ENCODE measurements around the gene CA12.

The CA12 gene

DNA sequence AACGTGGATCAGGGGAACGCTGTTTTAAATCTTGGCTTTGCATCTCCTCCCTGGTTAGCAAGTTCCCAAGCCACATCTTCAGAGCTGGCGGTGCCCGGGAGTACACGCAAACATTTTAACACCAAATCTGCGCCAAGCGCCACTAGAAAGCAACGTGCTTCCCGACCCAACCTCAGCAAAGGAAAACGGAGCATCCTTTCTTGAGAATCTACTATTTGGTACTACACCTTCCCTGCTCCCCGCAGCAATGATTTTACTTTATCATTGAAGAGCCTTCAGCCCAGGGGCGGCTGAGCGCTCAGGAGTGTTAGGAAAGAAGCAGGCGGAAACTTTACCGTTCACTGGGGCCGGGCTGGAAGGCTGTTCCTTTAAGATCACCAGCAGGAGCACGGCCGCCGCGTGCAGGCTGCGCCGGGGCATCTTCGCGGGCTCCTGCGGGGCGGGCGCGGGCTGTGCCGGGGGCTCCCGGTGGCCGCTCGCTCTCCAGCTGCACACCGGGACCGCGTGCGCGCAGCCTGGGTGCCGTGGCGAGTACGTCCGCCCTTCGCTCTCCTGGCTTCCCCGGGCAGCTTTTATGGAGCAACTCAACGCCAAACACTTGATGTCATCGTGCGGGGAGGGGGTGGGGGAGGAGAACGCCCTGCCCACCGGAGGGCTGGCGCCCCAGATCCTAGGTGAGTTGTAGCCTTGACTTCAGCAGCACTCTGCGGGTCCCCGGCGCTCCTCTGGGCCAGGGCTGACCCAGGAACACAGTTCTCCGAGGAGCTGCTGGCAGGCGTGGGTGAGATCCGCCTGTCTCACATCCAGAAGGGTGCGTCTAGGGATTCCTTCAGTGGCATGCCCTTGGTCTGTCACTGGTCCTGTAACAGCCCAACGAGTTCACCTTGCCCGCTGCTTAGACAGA is at the start of gene CA12:
Gene CA12, minus strand, starts transcription at position 546 of the 904 bp plus-strand sequence. Its CDS starts 126 bp downstream, at position 420.
- H3K4me3 ChIP-seq (ENCODE audit: low read depth, low read length), result no peak within 1 kb of the TSS
- DNase-seq (ENCODE audit: low read depth), result no peak
- TF ChIP-seq, protein P1, sequence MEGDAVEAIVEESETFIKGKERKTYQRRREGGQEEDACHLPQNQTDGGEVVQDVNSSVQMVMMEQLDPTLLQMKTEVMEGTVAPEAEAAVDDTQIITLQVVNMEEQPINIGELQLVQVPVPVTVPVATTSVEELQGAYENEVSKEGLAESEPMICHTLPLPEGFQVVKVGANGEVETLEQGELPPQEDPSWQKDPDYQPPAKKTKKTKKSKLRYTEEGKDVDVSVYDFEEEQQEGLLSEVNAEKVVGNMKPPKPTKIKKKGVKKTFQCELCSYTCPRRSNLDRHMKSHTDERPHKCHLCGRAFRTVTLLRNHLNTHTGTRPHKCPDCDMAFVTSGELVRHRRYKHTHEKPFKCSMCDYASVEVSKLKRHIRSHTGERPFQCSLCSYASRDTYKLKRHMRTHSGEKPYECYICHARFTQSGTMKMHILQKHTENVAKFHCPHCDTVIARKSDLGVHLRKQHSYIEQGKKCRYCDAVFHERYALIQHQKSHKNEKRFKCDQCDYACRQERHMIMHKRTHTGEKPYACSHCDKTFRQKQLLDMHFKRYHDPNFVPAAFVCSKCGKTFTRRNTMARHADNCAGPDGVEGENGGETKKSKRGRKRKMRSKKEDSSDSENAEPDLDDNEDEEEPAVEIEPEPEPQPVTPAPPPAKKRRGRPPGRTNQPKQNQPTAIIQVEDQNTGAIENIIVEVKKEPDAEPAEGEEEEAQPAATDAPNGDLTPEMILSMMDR (IDR thresholded peaks at IDR 0.05; ENCODE audit: low read depth, low read length, missing control alignments), result no peak

DNA sequence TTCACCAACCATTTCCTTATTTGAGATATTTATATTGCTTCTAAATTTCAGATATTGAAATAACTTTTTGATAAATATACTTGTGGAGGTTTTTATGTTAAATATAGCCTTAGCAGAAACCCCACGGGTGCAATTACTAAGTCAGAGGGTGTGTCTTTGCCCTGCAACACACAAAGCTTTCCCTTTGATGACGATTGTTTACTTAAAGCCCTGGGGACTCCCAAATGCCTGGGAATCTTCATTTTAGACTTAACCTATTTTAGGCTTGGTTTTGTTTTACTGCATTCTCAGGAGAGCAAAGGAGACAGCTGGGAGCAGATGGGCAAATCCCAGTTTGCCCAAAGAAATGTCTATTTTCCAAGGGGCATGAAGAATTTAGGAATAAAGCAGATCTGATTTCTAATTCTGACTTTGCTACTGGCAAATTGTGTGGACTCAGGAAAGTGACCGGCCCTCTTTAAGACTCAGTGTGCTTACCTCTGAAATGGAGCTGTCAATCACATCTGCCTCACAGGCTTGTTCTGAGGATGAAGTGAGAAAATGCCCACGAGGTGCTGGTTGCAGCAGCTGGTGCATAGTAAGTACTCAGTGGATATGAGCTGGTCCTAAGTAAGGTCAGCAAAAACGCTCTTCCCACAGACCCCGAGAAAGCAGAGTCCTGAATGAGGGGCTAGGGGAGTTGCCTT is 49.3 kb upstream of the CA12 start:
- no peak overlapping the region for H3K4me3 ChIP-seq (ENCODE audit: low read depth, low read length)
- no peak for DNase-seq (ENCODE audit: low read depth)
- TF ChIP-seq, protein P1 (IDR thresholded peaks at IDR 0.05; ENCODE audit: low read depth, low read length, missing control alignments), result no peak

GRCh38 chr15:63426552-63426951 is 44.9 kb upstream of the CA12 start:
- TF ChIP-seq, protein P1 (IDR thresholded peaks at IDR 0.05; ENCODE audit: low read depth, low read length, missing control alignments), result no peak
- no peak overlapping the region for H3K4me3 ChIP-seq (ENCODE audit: low read depth, low read length)
- no peak for DNase-seq (ENCODE audit: low read depth)

GRCh38 chr15:63425426-63425985 is 43.9 kb upstream of the CA12 start:
- no peak for DNase-seq (ENCODE audit: low read depth)
- H3K4me3 ChIP-seq (ENCODE audit: low read depth, low read length), result no peak overlapping the region
- TF ChIP-seq, protein P1 (IDR thresholded peaks at IDR 0.05; ENCODE audit: low read depth, low read length, missing control alignments), result no peak

DNA sequence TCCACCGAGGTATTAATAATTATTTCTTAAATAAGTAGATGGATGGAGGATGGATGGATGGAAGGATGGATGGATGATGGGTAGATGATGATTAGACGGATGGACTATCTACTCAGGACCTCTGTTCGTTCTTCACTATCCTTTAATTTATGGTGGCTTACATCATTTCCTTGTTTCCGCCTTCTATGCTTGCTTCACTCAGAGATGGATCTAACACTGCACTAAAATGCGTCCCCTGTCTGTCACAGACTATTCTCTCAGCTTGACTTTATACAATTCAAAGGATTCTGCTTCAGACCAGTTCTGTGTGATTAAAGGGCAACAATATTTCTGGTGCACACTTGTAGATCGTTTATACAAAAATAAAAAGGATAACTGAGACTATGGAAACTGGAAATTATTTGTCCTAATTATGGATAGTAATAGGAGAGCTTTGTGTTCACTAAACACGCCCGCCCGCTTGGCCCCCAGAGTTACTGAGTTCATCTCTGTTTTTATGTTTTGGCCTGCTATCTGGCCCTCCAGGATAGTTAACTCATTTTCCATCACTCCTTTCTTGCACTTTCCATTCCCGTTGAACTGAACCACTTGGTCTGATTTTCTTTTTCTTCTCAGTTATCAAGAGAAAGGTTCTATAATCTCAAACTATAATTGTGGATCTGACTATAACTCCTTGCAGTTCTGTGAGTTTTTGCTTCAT is 41.4 kb upstream of the CA12 start:
- TF ChIP-seq, protein P1 (IDR thresholded peaks at IDR 0.05; ENCODE audit: low read depth, low read length, missing control alignments), result no peak
- no peak overlapping the region for H3K4me3 ChIP-seq (ENCODE audit: low read depth, low read length)
- no peak for DNase-seq (ENCODE audit: low read depth)

DNA sequence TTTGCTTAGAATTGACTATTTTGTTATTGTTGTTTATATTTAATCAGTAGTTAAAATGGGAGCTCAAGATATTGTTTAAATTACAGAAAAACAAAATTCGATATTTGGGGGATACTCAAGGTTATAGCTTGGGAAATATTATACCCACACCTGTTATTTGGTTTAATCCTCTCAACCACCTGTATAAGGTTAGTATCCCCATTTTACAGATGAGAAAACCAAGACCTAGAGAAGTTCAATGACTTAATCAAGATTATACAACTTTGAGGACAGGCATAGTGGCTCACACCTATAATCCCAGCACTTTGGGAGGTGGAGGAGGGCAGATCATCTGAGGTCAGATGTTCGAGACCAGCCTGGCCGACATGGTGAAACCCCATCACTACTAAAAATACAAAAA is 39.8 kb upstream of the CA12 start:
- no peak overlapping the region for H3K4me3 ChIP-seq (ENCODE audit: low read depth, low read length)
- DNase-seq (ENCODE audit: low read depth), result no peak
- TF ChIP-seq, protein P1 (IDR thresholded peaks at IDR 0.05; ENCODE audit: low read depth, low read length, missing control alignments), result no peak

Data from GM12864 (cell line).